Mammary epithelial cell (primary cell): ENCODE results near the gene CCR8.

Experiments
- CTCF ChIP-seq, 2 donors: IDR thresholded peaks in 1 of 2; conservative IDR thresholded peaks in 1 of 2; 2 replicates each; pipeline ENCODE4 v1.5.1; 2011 to 2012; ENCODE audit warnings: inconsistent platforms in 2 of 2, low read length in 2 of 2, mild to moderate bottlenecking in 2 of 2, control low read depth in 1 of 2, low read depth in 1 of 2; ENCODE audit not compliant: insufficient read depth in 1 of 2; ENCODE audit errors: extremely low read depth in 1 of 2
- EZH2 ChIP-seq: IDR thresholded peaks from 2 replicates; pipeline ENCODE4 v1.6.1; 2012; ENCODE audit warnings: low read length, inconsistent platforms, borderline replicate concordance

- TF ChIP-seq CTCF (conservative IDR thresholded peaks at IDR 0.05 in 1 of 2, IDR thresholded peaks at IDR 0.05 in 1 of 2; ENCODE audit: extremely low read depth in 1 of 2, insufficient read depth in 1 of 2, low read depth in 1 of 2, low read length in 2 of 2) (no peak), EZH2 (no peak)
These were observed 4.1 kb downstream of the CCR8 start for GRCh38 chr3:39333607-39334006.
